ENCODE results near the gene TAB3.

- TF ChIP-seq CTCF (IDR thresholded peaks at IDR 0.05) (no peak), EZH2 (IDR thresholded peaks at IDR 0.05) (no peak)
Measured at GRCh38 chrX:30863974-30864373, 25.1 kb downstream of the TAB3 start.
